ENCODE results near the gene TMEM44.

GRCh38 chr3:194584866-194585265 lies 48.4 kb downstream of the TMEM44 start:
- TF ChIP-seq POLR2A (IDR thresholded peaks at IDR 0.05), result no peak
- TF ChIP-seq CTCF (IDR thresholded peaks at IDR 0.05 in 8 of 11, conservative IDR thresholded peaks at IDR 0.05 in 3 of 11), result no peak
